GF-D8 (cell line): ENCODE results near the gene APOL1.

Experiments
- DNase-seq: peaks from one replicate; lab custom pipeline; 2025; lab: John Stamatoyannopoulos, UW

The APOL1 gene

GRCh38 chr22:36291831-36292740 is 39.2 kb downstream of the APOL1 start:
- DNase-seq: no peak

- no peak for DNase-seq
These were observed 40.0 kb downstream of the APOL1 start for GRCh38 chr22:36292823-36293530.

GRCh38 chr22:36293606-36294292 is 40.8 kb downstream of the APOL1 start:
- no peak for DNase-seq

- no peak for DNase-seq
These were observed 41.3 kb downstream of the APOL1 start for GRCh38 chr22:36294293-36294620.

- DNase-seq: no peak
These were observed 41.9 kb downstream of the APOL1 start for GRCh38 chr22:36294801-36295200.

GRCh38 chr22:36295247-36295646 is 42.3 kb downstream of the APOL1 start:
- DNase-seq: no peak

- DNase-seq: no peak
These were observed 43.8 kb downstream of the APOL1 start for GRCh38 chr22:36296690-36297089.

- DNase-seq: no peak
These were observed 44.6 kb downstream of the APOL1 start for GRCh38 chr22:36297568-36297967.

- no peak for DNase-seq
These were observed 45.2 kb downstream of the APOL1 start for GRCh38 chr22:36298118-36298517.

GRCh38 chr22:36298601-36299000 is 45.7 kb downstream of the APOL1 start:
- DNase-seq: no peak

GRCh38 chr22:36299295-36299694 is 46.4 kb downstream of the APOL1 start:
- no peak for DNase-seq

- DNase-seq: no peak
These were observed 47.0 kb downstream of the APOL1 start for GRCh38 chr22:36299911-36300310.

GRCh38 chr22:36300396-36301212 is 47.7 kb downstream of the APOL1 start:
- DNase-seq: no peak

- no peak for DNase-seq
These were observed 48.5 kb downstream of the APOL1 start for GRCh38 chr22:36301384-36301828.

- no peak for DNase-seq
These were observed 48.9 kb downstream of the APOL1 start for GRCh38 chr22:36301851-36302250.

GRCh38 chr22:36302439-36303114 is 49.6 kb downstream of the APOL1 start:
- DNase-seq: no peak

GRCh38 chr22:36303115-36303467 is 50.2 kb downstream of the APOL1 start:
- DNase-seq: no peak

- no peak for DNase-seq
These were observed 50.9 kb downstream of the APOL1 start for GRCh38 chr22:36303874-36304273.

- no peak for DNase-seq
These were observed 51.5 kb downstream of the APOL1 start for GRCh38 chr22:36304429-36304828.

- no peak for DNase-seq
These were observed 52.9 kb downstream of the APOL1 start for GRCh38 chr22:36305813-36306212.

- no peak for DNase-seq
These were observed 53.3 kb downstream of the APOL1 start for GRCh38 chr22:36306227-36306626.
